NCI-H1436 (cell line): Measurements from ENCODE around the gene DBN1.

Experiments
- DNase-seq: peaks from one replicate; lab custom pipeline; 2025; lab: John Stamatoyannopoulos, UW

DBN1 gene

DNA sequence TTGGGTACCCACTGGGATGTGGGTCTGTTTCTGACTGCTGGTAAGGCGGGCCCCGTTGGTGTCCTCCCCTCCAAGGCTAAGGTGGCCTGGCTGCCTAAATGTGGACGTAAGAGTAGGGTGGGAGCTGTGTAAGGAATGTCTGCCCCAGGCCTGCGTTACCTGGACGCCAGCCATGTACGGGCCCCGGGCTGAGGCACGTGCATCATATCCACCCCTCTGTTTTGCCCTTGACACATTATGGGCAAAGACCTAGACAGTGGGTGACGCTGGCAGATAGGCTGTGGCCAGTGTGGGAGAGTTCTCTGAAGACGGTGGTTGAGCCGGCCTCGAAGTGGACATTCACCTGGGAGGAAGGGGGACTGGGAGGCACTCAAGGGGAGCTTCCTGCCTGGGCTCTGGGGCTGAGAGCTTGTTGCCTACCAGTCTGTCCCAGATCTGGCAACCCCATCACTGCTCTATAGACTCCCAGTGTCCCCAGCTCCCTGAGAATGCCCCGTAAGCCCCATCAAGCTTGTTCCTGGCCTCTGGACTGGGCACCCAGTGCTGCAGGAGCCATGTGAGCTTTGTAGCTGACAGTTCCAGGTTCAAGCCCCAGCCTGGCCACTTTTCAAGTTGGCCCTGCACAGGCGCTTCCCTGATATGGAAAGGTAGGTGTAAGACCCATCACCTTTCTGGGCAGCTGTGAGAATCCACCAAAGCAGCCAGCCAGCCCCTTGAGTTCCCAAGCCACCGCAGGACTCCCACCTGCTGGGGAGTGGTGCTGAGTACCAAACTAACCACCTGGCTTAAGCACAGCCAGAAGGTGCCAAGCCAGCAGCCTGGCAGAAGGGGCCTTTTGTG lies 30.1 kb downstream of the DBN1 start:
- no peak for DNase-seq

DNA sequence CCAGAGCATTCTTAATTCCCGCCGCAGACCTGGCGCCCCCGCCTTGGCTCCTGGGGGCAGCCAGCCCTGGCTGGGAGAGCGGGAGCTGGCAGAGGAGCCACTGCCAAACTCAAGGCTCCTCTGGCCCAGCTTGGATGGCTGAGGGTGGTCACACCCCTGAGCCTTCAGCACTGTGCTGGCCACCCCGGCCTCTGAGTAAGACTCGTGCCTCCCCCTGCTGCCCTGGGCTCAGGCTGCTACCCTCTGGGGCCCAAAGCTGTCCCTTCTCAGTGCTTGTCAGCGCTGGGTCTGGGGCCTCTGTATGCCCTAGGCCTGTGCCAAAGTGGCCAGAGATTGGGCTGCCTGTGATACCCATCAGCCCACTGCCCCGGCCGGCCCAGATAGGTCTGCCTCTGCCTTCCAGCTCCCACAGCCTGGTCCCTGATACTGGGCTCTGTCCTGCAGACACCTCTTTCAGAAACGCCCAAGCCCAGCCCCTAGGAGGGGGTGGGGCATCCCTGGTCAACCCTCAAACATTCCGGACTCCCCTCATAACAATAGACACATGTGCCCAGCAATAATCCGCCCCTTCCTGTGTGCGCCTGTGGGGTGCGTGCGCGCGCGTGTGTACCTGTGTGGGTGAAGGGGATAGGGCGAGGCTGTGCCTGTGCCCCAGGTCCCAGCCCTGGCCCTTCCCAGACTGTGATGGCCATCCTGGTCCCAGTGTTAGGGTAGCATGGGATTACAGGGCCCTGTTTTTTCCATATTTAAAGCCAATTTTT lies 31.2 kb downstream of the DBN1 start:
- no peak for DNase-seq

DNA sequence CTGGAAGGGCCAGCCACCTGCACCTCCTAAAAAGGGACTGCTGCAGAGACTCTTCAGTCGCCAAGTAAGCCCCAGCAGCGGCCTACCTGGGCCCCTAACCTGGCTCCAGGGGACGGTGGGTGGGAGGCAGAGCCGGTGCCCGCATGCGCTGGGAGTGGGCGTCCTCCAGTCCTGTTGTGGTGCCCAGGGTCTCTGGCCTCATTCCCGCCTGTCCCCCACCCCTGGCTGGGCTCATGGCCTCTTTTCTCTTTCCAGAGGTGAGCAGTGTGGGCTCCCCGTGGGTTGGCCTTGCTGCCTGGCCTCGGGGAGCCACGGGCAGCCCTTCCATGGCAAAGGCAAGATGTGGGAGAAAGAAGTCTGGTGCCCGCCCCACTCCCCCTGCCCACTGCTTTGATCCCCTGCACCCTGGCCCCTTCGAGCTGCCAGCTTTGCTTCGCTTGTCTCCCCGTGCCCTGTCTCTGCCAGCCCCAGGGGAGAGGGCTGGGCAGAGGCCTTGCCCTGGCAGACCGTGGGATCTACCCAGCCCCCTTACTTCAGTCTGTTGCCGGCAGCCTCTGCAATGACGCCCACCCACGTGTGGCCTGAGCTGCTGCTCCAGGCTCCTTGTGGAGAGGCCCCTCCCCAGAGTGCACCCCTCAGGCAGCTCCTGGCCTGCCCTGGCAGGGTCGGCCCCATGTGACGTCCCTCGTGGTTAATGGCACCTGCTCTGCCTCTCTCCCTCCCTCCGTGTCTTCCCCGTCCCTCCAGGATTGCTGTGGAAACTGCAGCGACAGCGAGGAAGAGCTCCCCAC lies 32.2 kb downstream of the DBN1 start:
- no peak for DNase-seq

DNA sequence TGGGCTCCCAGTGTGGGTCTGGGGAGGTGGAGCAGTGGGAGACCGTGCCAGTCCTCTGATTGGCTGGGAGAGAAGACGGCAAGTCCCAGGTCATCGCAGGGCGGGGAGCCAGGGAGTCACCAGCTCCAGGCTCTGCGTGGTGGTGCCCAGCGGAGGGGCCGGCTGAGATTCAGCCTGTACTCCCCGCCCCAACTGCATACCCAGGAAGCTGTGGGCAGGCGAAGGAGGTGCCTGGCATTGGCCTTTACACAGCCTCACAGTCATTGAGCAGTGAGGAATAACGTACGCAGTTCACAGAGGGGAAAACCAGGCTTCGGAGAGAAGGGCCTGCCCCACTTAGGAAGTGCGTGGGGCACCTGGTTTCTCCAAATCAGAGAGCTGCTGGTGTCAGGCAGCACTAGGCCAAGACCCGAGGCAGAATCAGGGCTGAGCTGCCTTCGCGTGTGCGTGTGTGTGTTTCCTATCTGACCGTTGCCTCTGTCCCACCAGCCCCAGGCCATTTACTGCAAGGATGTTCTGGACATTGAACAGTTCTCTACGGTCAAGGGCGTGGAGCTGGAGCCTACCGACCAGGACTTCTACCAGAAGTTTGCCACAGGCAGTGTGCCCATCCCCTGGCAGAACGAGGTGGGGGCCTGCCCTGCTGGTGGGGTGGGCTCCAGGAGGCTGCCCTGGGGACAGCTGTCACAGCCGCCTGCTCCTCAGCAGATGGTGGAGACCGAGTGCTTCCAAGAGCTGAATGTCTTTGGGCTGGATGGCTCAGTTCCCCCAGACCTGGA lies 33.0 kb downstream of the DBN1 start:
- DNase-seq, result no peak

DNA sequence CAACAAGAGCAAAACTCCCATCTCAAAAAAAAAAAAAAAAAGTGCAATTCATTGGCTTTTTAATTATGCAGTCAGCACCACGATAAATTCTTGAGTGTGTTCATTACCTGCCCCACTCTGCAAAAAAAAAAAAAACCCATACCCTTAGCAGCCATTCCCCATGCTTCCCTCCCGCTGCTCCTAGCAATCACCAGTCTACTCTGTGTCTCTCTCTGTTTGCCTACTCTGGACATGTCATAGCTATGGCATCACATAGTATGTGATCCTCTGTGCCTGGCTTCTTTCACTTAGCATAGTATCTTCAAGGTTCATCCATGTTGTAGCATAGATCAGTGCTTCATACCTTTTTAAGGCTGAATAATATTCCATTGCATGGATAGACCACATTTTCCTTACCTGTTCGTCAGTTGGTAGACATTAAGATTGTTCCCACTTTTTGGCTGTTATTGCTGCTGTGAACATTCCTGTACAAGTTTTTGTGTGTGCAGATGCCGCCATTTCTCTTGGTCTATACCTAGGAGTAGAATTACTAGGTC lies 33.8 kb downstream of the DBN1 start:
- no peak for DNase-seq

DNA sequence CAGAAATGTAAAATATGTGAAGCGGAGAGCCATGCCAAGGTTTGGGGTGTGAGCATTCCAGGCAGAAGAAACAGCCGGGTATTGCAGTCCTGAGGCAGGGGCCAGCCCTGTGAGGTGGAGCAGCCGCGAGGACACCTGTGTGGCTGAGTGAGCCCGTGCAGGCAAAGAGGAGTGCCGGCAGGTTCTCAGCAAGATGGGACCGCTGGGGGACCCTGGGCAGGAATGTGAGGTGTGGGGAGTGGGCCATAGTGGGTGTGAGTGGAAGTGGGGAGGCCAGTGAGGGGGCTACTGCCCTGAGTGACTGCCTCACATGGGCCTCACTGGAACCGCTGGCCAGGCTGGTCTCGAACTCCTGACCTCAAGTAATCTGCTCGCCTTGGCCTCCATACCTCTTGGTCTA lies 35.0 kb downstream of the DBN1 start:
- no peak for DNase-seq

DNA sequence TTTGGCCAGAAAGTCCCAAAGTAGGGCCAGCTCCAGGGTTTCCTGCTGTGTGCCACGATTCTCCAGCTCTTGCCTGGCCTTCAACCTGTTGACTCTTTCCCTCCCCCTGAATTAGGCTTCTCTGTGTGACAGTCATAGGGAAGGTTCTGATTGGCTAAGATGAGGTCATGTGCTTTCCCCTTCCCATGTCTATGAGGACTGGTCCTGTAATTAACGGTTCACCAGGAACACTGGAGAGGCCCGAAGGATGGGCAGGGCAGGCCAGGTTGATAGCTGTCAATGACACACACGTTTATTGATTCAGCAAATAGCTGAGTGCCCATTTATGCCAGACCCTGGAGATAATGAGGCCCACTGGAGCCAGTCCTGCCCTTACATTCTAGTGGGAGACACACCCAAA lies 35.8 kb downstream of the DBN1 start:
- DNase-seq, result no peak

DNA sequence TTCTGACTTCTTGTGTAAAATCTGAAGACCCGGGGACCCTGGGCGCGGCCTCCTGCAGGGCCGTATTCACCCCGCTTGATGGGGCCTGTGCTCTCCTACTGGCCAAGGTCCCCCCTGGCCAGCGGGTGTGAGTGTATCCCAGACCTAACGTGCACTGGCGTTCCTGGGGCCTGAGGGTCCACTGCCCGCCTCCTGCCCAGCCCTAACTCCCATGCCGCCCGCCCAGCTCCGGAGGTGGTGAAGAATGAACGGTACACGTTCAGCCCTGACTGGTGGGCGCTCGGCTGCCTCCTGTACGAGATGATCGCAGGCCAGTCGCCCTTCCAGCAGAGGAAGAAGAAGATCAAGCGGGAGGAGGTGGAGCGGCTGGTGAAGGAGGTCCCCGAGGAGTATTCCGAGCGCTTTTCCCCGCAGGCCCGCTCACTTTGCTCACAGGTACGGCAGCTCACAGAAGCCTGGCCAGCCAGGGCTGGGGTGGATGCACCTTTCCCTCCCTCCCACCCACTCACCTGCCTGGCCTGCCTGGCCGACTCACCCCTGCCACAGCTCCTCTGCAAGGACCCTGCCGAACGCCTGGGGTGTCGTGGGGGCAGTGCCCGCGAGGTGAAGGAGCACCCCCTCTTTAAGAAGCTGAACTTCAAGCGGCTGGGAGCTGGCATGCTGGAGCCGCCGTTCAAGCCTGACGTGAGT lies 37.4 kb downstream of the DBN1 start:
- DNase-seq, result no peak

DNA sequence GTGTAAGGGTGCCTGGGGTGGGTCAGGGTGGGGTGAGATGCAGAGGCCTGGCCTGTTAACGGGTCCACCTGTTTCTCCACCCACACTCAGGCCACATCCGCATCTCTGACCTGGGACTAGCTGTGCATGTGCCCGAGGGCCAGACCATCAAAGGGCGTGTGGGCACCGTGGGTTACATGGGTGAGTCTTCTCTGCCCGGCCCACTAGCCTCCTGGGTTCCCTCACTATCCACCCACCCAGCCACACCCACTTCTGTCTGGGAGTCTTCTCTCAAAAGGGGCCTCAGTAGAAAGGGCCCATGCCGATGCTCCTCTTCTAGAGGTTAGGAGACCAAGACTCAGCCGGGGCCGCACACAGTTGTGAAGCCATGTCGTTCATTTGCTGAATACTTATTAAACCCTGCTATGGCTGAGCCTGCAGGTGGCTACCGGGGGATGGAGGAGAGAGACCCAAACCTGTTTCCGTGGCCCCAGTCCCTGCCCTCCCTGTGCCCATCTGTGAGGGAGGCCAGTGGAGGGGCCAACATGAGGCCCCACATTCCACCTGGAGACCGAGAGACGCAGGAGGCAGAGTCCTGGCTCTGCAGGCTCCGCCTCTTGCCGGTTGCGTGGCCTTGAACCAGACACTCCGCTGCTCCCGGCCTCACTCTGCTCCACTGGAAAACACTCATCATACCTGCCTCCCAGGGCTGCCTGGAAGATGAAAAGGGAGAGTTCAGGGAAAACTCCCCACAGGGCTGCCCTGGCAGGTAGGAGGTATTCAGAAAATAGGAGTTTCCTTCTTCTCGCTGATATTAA lies 38.3 kb downstream of the DBN1 start:
- DNase-seq, result no peak

DNA sequence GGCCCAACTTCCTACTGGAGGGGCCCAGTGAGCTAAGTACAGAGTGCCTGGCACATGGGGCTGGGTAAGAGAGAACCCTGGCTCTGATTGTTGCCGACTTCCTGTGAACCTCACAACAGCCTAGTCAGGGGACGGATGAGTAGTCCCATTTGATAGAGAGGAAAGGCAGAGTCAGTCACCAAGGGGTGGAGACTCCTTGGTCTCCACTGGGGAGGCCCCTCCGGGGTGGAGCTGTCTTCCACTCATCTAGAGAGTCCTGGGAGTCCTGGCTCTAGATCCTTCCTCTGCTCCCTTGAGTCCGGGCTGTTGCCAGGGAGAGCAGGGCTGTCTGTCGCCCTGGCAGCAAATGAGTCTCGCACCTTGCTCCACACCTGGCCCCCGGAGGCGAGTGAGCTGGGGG lies 39.0 kb downstream of the DBN1 start:
- DNase-seq, result no peak

DNA sequence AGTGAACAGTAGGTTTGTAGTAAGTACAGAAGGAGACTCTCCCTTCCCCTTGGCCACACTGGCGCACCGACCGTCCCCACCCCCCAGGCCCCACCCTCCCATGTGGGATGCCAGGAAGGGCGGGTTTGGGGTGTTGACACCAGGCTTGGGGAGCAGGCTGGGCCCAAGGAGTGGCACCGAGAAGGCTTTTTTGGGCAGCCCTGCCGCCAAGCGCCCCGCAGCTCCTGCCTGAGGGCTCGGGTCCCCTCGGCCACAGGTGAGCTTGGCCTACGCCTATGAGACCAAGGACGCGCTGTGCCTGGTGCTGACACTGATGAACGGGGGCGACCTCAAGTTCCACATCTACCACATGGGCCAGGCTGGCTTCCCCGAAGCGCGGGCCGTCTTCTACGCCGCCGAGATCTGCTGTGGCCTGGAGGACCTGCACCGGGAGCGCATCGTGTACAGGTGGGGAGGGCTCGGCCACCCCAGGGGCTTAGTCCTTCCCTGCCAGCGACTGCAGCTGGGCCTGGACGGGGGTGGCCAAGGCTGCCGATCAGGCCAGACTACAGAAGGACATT lies 39.7 kb downstream of the DBN1 start:
- DNase-seq, result no peak

DNA sequence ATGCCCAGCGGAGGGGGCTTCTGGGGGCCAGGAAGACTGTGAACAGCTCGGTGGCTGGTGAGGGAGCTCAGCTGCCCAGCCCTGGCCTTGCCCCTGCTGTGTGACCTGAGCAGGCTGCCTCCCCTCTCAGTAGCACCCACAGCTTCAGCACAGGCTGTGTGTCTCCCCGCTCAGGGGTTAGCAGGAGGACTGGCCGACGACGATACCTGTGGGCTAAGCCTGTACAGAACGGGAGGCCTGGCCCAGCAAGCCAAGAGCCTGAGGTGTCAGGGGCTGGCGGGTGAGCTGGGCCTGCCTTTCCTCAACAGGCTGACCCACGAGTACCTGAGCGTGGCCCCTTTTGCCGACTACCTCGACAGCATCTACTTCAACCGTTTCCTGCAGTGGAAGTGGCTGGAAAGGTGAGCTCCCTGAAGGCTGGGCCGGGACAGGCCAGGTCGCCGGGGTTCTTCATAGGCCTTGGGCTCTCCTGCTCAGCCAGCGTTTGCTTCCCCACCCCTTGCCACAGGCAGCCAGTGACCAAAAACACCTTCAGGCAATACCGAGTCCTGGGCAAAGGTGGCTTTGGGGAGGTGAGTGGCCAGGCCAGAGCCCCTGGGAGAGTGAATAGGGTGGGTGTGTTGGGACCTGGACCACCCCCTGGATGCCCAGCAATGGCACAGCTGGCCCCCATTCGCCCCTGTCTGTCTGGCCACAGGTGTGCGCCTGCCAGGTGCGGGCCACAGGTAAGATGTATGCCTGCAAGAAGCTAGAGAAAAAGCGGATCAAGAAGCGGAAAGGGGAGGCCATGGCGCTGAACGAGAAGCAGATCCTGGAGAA lies 40.4 kb downstream of the DBN1 start:
- no peak for DNase-seq

DNA sequence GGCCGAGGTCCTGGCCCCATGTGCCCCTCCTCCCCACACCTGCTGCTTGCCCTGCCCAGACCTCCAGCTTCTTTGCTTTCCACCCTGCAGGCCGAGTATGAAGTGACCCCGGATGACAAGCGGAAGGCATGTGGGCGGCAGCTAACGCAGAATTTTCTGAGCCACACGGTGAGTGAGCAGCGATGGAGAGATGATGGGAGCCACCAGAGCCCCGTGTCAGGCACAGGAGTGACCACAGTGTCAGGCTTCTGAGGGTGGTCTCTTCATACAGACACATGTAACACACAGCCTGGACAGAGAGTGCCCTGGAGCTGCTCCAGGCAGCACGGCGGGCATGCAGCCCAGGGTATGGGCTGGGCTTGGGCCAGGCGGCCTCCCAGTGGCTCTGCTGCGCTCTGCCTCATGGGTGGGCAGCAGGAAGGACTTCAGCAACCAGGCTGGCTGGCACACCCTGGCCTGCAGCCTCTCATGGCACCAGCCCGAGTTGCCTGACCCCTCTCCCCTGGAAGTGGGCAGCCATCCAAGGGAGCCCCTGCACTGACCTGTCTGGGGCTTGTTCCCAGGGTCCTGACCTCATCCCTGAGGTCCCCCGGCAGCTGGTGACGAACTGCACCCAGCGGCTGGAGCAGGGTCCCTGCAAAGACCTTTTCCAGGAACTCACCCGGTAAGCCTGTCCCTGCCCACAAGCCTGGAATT lies 41.1 kb downstream of the DBN1 start:
- no peak for DNase-seq

DNA sequence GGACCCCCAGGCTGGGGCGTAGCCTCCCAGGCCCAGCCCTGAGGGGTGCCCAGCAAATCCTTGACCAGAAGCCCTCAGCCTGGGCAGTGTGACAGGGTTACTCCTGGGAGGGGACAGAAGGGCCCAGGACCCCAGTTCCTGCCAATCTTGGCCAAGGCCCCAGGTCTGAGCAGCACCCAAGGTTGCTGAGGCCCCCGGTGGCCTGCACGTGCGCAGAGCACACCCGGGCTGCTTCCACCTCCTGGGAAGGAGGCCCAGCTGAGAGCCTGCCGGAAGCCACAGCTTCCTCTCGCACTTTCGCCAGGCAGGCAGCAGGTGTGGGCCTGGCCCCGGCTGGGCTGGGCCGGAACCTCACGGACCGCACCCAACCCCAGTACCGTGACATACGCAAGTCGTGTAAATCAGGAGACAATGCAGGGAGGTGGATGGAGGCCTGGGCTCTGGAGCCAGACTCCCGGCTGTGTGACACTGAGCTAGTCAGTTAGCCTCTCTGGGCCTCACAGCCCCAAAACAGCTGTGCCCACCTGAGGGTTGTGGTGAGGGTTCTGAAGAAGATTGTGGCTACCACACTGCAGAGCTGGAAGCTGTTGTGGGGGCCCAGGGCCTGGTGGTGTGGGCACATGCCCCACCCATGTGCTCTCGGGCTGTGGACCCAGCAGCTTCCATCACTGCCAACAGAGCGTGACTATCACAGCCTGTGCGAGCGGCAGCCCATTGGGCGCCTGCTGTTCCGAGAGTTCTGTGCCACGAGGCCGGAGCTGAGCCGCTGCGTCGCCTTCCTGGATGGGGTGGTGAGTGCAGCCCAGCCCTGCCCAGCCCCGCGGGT lies 41.9 kb downstream of the DBN1 start:
- no peak for DNase-seq

DNA sequence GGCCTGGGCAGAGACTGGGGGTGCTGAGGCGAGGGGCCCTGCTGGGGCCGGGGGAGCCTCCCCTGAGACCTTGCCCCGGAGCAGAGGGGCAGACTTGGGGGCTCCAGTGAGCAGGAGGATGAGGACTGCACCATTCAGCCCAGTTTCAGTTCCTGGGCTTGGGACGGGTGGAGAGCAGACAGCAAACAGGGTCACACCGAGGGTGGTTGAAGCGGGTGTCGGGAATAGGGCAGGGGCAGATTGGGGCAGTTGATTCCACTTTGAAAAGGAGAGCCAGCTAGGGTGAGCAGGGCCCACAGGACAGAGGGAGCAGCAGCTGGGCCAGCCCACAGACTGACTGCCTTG lies 42.5 kb downstream of the DBN1 start:
- DNase-seq, result no peak

DNA sequence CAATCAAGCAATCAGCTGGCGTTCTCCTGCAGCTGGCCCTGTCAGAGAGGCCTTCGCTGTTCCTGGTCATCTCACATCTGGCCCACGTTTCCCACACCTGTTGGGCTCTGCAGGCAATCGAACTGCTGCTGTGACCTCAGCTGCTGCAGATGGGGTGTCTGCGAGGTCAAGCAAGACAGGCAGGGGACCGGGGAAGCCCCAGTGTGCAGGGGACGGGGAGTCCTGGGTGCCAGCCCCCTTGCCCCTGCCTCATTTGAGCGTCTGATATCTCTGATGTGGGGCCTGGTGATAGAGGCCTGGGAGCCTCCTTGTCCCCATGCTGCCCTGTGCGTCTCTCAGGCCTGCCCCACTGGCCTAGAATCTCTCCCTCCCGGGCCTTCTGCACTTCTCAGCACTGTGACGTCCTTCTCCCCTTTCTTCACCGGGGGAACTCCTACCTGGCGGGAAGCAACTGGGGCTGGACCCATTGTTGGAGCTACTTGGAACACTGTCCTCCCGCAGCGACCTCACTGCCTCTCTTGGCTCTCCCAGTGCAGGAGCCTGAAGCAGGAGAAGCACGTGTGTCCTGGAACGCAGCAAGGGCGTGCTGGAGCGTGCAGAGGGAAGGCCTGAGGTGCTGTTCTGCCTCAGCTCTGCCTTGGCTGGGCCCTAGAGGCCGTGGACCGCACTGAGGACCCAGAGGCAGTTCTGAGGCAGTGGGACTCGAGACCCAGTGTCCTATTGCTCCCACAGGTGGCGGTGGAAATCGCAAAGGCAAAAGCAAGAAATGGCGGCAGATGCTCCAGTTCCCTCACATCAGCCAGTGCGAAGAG lies 43.1 kb downstream of the DBN1 start:
- no peak for DNase-seq
